ENCODE data around the gene GPR55. TPM values are rescaled to one million over a fixed set of nuclear protein-coding genes. Genes with fewer than 3 reads are reported as not detected.

The GPR55 gene
- total and polyA plus RNA-seq, 5 donors from 2014 or later, result 1.6 to 24.4 (median 4.5) TPM

- Histone ChIP-seq H3K36me3 (ENCODE audit: control insufficient read depth, insufficient read depth, low read length) (no peaks in the 10 kb centered on the region), H3K27me3 (ENCODE audit: control insufficient read depth, insufficient read depth, low read length) (peaks cover 9% of the 10 kb centered on the region), H3K4me1 (ENCODE audit: control insufficient read depth, insufficient read depth, low read length, poor library complexity, severe bottlenecking) (peaks cover 15% of the 10 kb centered on the region), H3K27ac (ENCODE audit: insufficient read depth, low read length, poor library complexity, severe bottlenecking) (no peak overlapping the region), H3K4me3 (ENCODE audit: low read depth, low read length) (no peak overlapping the region), H3K9me3 (ENCODE audit: control insufficient read depth in 2 of 2, low read length in 2 of 2) (no peaks in the 10 kb centered on the region)
- H3K4me1 Mint-ChIP-seq, result peaks cover 13 to 21% (median 17%) of the 10 kb centered on the region in 4 donors
- ATAC-seq (ENCODE audit: low read depth in 2 of 2) (no peak), DNase-seq (no peak)
- H3K9me3 Mint-ChIP-seq, result no peaks in the 10 kb centered on the region
- H3K36me3 Mint-ChIP-seq, result no peaks in the 10 kb centered on the region
- H3K27me3 Mint-ChIP-seq, result peaks cover 40% of the 10 kb centered on the region
- no peak overlapping the region for H3K4me3 Mint-ChIP-seq
- H3K27ac Mint-ChIP-seq, result peak overlapping the region in 1 of 3 donors; percentile 7
Measured at GRCh38 chr2:230955163-230955737, 30.2 kb upstream of the GPR55 start.

- Histone ChIP-seq H3K4me1 (ENCODE audit: control insufficient read depth, insufficient read depth, low read length, poor library complexity, severe bottlenecking) (peaks cover 15% of the 10 kb centered on the region), H3K4me3 (ENCODE audit: low read depth, low read length) (no peak overlapping the region), H3K27me3 (ENCODE audit: control insufficient read depth, insufficient read depth, low read length) (peaks cover 8% of the 10 kb centered on the region), H3K27ac (ENCODE audit: insufficient read depth, low read length, poor library complexity, severe bottlenecking) (no peak overlapping the region), H3K9me3 (ENCODE audit: control insufficient read depth in 2 of 2, low read length in 2 of 2) (no peaks in the 10 kb centered on the region), H3K36me3 (ENCODE audit: control insufficient read depth, insufficient read depth, low read length) (no peaks in the 10 kb centered on the region)
- no peak for DNase-seq
- Mint-ChIP-seq H3K9me3 (no peaks in the 10 kb centered on the region), H3K4me1 (peaks cover 13 to 26% (median 18%) of the 10 kb centered on the region in 4 donors), H3K27ac (no peak overlapping the region), H3K36me3 (no peaks in the 10 kb centered on the region), H3K4me3 (no peak overlapping the region), H3K27me3 (peaks cover 43% of the 10 kb centered on the region)
- ATAC-seq (ENCODE audit: low read depth in 2 of 2), result no peak
Measured at GRCh38 chr2:230954746-230955145, 29.7 kb upstream of the GPR55 start.

DNA sequence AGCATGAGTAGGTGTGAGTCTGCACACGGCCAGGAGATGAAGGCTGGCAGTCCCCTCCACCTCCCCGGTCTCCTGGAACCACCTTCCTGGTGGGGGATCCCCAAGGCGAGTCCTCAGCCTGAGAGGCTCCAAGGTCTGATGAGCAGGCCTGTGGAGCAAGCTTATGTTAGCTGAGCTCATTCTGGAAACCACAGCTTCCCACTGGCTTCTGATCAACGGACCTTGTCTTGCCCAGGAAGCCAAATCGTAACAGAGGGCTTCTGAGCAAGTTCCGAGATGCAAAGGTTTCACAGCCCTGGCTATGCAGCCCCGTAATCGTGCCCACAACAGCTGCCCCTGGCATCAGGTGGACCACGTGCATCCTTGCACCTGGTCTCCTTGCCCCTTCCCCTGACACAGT, 28.8 kb upstream of the GPR55 start:
- no peak for ATAC-seq (ENCODE audit: low read depth in 2 of 2)
- H3K27me3 Mint-ChIP-seq, result peaks cover 39% of the 10 kb centered on the region

GRCh38 chr2:230952226-230952956, 27.3 kb upstream of the GPR55 start:
- Histone ChIP-seq H3K4me3 (ENCODE audit: low read depth, low read length) (no peak overlapping the region), H3K27me3 (ENCODE audit: control insufficient read depth, insufficient read depth, low read length) (peaks cover 4% of the 10 kb centered on the region), H3K9me3 (ENCODE audit: control insufficient read depth in 2 of 2, low read length in 2 of 2) (no peaks in the 10 kb centered on the region), H3K36me3 (ENCODE audit: control insufficient read depth, insufficient read depth, low read length) (no peaks in the 10 kb centered on the region), H3K4me1 (ENCODE audit: control insufficient read depth, insufficient read depth, low read length, poor library complexity, severe bottlenecking) (peaks cover 10% of the 10 kb centered on the region), H3K27ac (ENCODE audit: insufficient read depth, low read length, poor library complexity, severe bottlenecking) (no peak overlapping the region)
- DNase-seq (no peak), ATAC-seq (ENCODE audit: low read depth in 2 of 2) (no peak)
- Mint-ChIP-seq H3K4me3 (no peak overlapping the region), H3K4me1 (peaks cover 7 to 16% (median 11%) of the 10 kb centered on the region in 4 donors), H3K36me3 (no peaks in the 10 kb centered on the region), H3K27me3 (peaks cover 27% of the 10 kb centered on the region), H3K9me3 (peaks cover 0 to 1% (median 0%) of the 10 kb centered on the region in 7 donors), H3K27ac (no peak overlapping the region)

More for the DNA sequence above, 28.8 kb upstream of the GPR55 start:
- H3K27ac Mint-ChIP-seq, result no peak overlapping the region
- H3K9me3 Mint-ChIP-seq, result no peaks in the 10 kb centered on the region
- Histone ChIP-seq H3K36me3 (ENCODE audit: control insufficient read depth, insufficient read depth, low read length) (no peaks in the 10 kb centered on the region), H3K4me1 (ENCODE audit: control insufficient read depth, insufficient read depth, low read length, poor library complexity, severe bottlenecking) (peaks cover 15% of the 10 kb centered on the region), H3K9me3 (ENCODE audit: control insufficient read depth in 2 of 2, low read length in 2 of 2) (no peaks in the 10 kb centered on the region), H3K27ac (ENCODE audit: insufficient read depth, low read length, poor library complexity, severe bottlenecking) (no peak overlapping the region), H3K4me3 (ENCODE audit: low read depth, low read length) (no peak overlapping the region), H3K27me3 (ENCODE audit: control insufficient read depth, insufficient read depth, low read length) (peaks cover 7% of the 10 kb centered on the region)
- DNase-seq, result no peak
- H3K4me1 Mint-ChIP-seq, result peaks cover 13 to 26% (median 18%) of the 10 kb centered on the region in 4 donors
- H3K36me3 Mint-ChIP-seq, result no peaks in the 10 kb centered on the region
- no peak overlapping the region for H3K4me3 Mint-ChIP-seq

GRCh38 chr2:230951396-230951795, 26.4 kb upstream of the GPR55 start:
- no peak for DNase-seq
- no peak overlapping the region for H3K4me3 Mint-ChIP-seq
- no peaks in the 10 kb centered on the region for H3K9me3 ChIP-seq (ENCODE audit: control insufficient read depth in 2 of 2, low read length in 2 of 2)

GRCh38 chr2:230950874-230951339, 25.9 kb upstream of the GPR55 start:
- no peak overlapping the region for H3K4me3 ChIP-seq (ENCODE audit: low read depth, low read length)
- Mint-ChIP-seq H3K4me3 (no peak overlapping the region), H3K27ac (no peak overlapping the region), H3K27me3 (peaks cover 20% of the 10 kb centered on the region), H3K9me3 (peaks cover 0 to 1% (median 0%) of the 10 kb centered on the region in 7 donors), H3K36me3 (no peaks in the 10 kb centered on the region), H3K4me1 (peaks cover 0 to 8% (median 4%) of the 10 kb centered on the region in 4 donors)
- peaks cover 2% of the 10 kb centered on the region for H3K27me3 ChIP-seq (ENCODE audit: control insufficient read depth, insufficient read depth, low read length)
- H3K9me3 ChIP-seq (ENCODE audit: control insufficient read depth in 2 of 2, low read length in 2 of 2), result no peaks in the 10 kb centered on the region
- ATAC-seq (ENCODE audit: low read depth in 2 of 2), result no peak
- no peaks in the 10 kb centered on the region for H3K36me3 ChIP-seq (ENCODE audit: control insufficient read depth, insufficient read depth, low read length)
- H3K27ac ChIP-seq (ENCODE audit: insufficient read depth, low read length, poor library complexity, severe bottlenecking), result no peak overlapping the region
- H3K4me1 ChIP-seq (ENCODE audit: control insufficient read depth, insufficient read depth, low read length, poor library complexity, severe bottlenecking), result no peaks in the 10 kb centered on the region
- DNase-seq, result no peak

More at GRCh38 chr2:230951396-230951795, 26.4 kb upstream of the GPR55 start:
- H3K9me3 Mint-ChIP-seq, result peaks cover 0 to 1% (median 0%) of the 10 kb centered on the region in 7 donors
- no peaks in the 10 kb centered on the region for H3K36me3 ChIP-seq (ENCODE audit: control insufficient read depth, insufficient read depth, low read length)
- peaks cover 2% of the 10 kb centered on the region for H3K27me3 ChIP-seq (ENCODE audit: control insufficient read depth, insufficient read depth, low read length)
- H3K36me3 Mint-ChIP-seq, result no peaks in the 10 kb centered on the region
- H3K4me1 ChIP-seq (ENCODE audit: control insufficient read depth, insufficient read depth, low read length, poor library complexity, severe bottlenecking), result peaks cover under 1% of the 10 kb centered on the region
- no peak for ATAC-seq (ENCODE audit: low read depth in 2 of 2)
- H3K27me3 Mint-ChIP-seq, result peaks cover 20% of the 10 kb centered on the region
- H3K27ac ChIP-seq (ENCODE audit: insufficient read depth, low read length, poor library complexity, severe bottlenecking), result no peak overlapping the region
- H3K27ac Mint-ChIP-seq, result no peak overlapping the region
- no peak overlapping the region for H3K4me3 ChIP-seq (ENCODE audit: low read depth, low read length)
- H3K4me1 Mint-ChIP-seq, result peaks cover 0 to 8% (median 4%) of the 10 kb centered on the region in 4 donors

- no peak for ATAC-seq (ENCODE audit: low read depth in 2 of 2)
- H3K27ac Mint-ChIP-seq, result peak overlapping the region in 1 of 3 donors; percentile 14
- H3K36me3 Mint-ChIP-seq, result no peaks in the 10 kb centered on the region
- Histone ChIP-seq H3K27me3 (ENCODE audit: control insufficient read depth, insufficient read depth, low read length) (peaks cover 2% of the 10 kb centered on the region), H3K4me3 (ENCODE audit: low read depth, low read length) (no peak overlapping the region), H3K4me1 (ENCODE audit: control insufficient read depth, insufficient read depth, low read length, poor library complexity, severe bottlenecking) (no peaks in the 10 kb centered on the region), H3K9me3 (ENCODE audit: control insufficient read depth in 2 of 2, low read length in 2 of 2) (no peaks in the 10 kb centered on the region), H3K27ac (ENCODE audit: insufficient read depth, low read length, poor library complexity, severe bottlenecking) (no peak overlapping the region), H3K36me3 (ENCODE audit: control insufficient read depth, insufficient read depth, low read length) (no peaks in the 10 kb centered on the region)
- H3K27me3 Mint-ChIP-seq, result peaks cover 15% of the 10 kb centered on the region
- no peak overlapping the region for H3K4me3 Mint-ChIP-seq
- peaks cover 0 to 1% (median 0%) of the 10 kb centered on the region in 7 donors for H3K9me3 Mint-ChIP-seq
- DNase-seq, result no peak
- H3K4me1 Mint-ChIP-seq, result peaks cover 0 to 9% (median 4%) of the 10 kb centered on the region in 4 donors
Measured at GRCh38 chr2:230949966-230950873, 25.2 kb upstream of the GPR55 start.

All from CD4-positive, CD25-positive, alpha-beta regulatory T cell (primary cell).